Measurements from ENCODE around the gene MIB1. TPM values are rescaled to one million over a fixed set of nuclear protein-coding genes. Genes with fewer than 3 reads are reported as not detected.

Gene MIB1
- total RNA-seq, 1 experiment from 2014 or later = 56.1 TPM

DNA sequence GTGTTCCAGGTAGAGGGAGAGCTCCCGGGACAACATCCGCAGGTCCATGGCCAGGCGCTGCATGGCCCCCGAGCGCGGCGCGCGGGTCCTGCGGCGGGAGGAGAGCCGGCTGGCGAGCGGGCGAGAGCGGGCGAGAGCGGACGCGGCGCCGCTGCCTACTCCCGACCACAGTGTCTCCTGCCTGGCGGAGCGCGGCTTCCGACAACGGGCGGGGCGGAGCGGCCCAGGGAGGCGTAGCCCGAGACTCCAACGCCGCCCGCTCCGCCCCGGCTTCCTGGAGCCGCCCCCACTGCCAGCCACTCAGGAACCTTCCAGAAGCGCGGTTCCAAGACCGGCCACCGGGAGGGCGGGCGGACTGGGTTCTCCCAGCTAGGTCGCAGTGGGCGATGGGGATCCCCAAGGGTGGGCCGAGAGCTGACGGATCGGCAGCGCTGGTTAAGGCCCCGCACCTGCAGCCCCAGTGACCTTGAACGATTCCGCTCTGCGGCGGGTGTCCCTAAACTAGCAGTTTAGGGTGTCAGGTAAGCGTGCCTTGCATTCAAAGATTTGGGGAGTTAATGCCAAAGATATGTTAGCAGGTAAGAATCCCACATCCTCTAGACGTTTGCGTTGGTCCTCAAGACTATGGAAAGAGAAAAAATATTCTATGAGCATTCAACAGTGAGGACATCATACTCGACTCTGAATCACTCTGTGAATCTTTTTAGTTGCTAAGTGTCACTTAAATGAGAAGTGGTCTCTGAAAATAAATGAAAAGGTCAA lies 35.8 kb upstream of the MIB1 start, which contains the start of gene ABHD3 (continued):
- TF ChIP-seq CTCF (IDR thresholded peaks at IDR 0.05 in 2 of 3, conservative IDR thresholded peaks at IDR 0.05 in 1 of 3; ENCODE audit: borderline replicate concordance in 1 of 3, insufficient read depth in 1 of 3, low read depth in 2 of 3, low read length in 2 of 3) (peak in 1 of 3 experiments; percentile 24; a peak in 2 of 6 replicates), CBX3 (IDR thresholded peaks at IDR 0.05; ENCODE audit: low read depth) (no peak), POLR2A (IDR thresholded peaks at IDR 0.05; ENCODE audit: borderline replicate concordance, extremely low read depth, insufficient read depth, insufficient read length) (peak; percentile 84), SIN3A (IDR thresholded peaks at IDR 0.05; ENCODE audit: low read depth) (peak; percentile 56; the same call in 1 of the 2 replicates), EGR1 (IDR thresholded peaks at IDR 0.05; ENCODE audit: low read depth) (0 out of 2 replicates have a peak, but pooled peaks have one; percentile 42), EZH2 (IDR thresholded peaks at IDR 0.05) (no peak), FOSL1 (IDR thresholded peaks at IDR 0.05; ENCODE audit: low read depth) (no peak), RAD21 (IDR thresholded peaks at IDR 0.05; ENCODE audit: low read depth) (no peak), ELF1 (IDR thresholded peaks at IDR 0.05; ENCODE audit: borderline replicate concordance, low read depth) (no peak; the same call in 1 of the 2 replicates)

- ChIA-PET CTCF (no interaction called here), POLR2A (interaction anchor here (0.6 to 1.0 kb wide), 2 partner anchors 10 to 43 kb away, joined by 3 read pairs; no protein-coding TSS in a partner anchor), RAD21 (ENCODE audit: low non-redundant PET in 1 of 2, low total read pairs in 2 of 2, uncharacterized antibody in 2 of 2, unreplicated experiment in 2 of 2) (no interaction called here)
- H3K9me2 ChIP-seq (ENCODE audit: insufficient read depth) = no peaks in the 10 kb centered on the region
- BruUV-seq (replicated peaks) = no TSS peak
- H3K36me3 ChIP-seq (ENCODE audit: control insufficient read depth in 1 of 2, insufficient read depth in 2 of 2, low read length in 2 of 2) = peaks cover 4 to 9% of the 10 kb centered on the region in 2 experiments; a peak in 1 of 4 replicates
- H3K4me3 ChIP-seq (replicated peaks in 1 of 2; ENCODE audit: low read depth in 1 of 2, low read length in 2 of 2) = no peak overlapping the region
- no peak overlapping the region for H3K27ac ChIP-seq (ENCODE audit: low read depth, low read length)
- ATAC-seq = no peak
- H3K27me3 ChIP-seq (ENCODE audit: insufficient read depth, low read length) = no peaks in the 10 kb centered on the region
- H4K20me1 ChIP-seq (ENCODE audit: insufficient read depth) = no peaks in the 10 kb centered on the region
- H2AFZ ChIP-seq (ENCODE audit: low read depth, low read length, poor library complexity, severe bottlenecking) = no peak overlapping the region
- H3K79me2 ChIP-seq (ENCODE audit: insufficient read depth, low read length) = peaks cover 24% of the 10 kb centered on the region
- H3K9ac ChIP-seq (ENCODE audit: low read length) = no peak overlapping the region
- intact Hi-C loops (cut with micrococcal nuclease) = no loop called here
- no peak overlapping the region for H3K4me2 ChIP-seq (ENCODE audit: low read length)
- DNase-seq (ENCODE audit: low read depth, low spot score) = no peak
- H3K9me3 ChIP-seq (ENCODE audit: control insufficient read depth in 1 of 2, insufficient read depth in 1 of 2, low read depth in 1 of 2, low read length in 2 of 2) = no peaks in the 10 kb centered on the region
- H3K4me1 ChIP-seq (ENCODE audit: control insufficient read depth in 1 of 2, insufficient read depth in 2 of 2, low read length in 2 of 2) = peaks cover 11 to 16% of the 10 kb centered on the region in 2 experiments; a peak in 3 of 4 replicates
- TF ChIP-seq ZFX (IDR thresholded peaks at IDR 0.05) (no peak), YY1 (IDR thresholded peaks at IDR 0.05; ENCODE audit: extremely low read depth, insufficient replicate concordance, low read depth, low read length) (no peak), CTCF (IDR thresholded peaks at IDR 0.05 in 2 of 3, conservative IDR thresholded peaks at IDR 0.05 in 1 of 3; ENCODE audit: borderline replicate concordance in 1 of 3, insufficient read depth in 1 of 3, low read depth in 2 of 3, low read length in 2 of 3) (no peak), EGR1 (IDR thresholded peaks at IDR 0.05; ENCODE audit: low read depth) (no peak), ZNF274 (IDR thresholded peaks at IDR 0.05; ENCODE audit: low read depth, low read length) (no peak)
- TF ChIP-seq, protein P1, sequence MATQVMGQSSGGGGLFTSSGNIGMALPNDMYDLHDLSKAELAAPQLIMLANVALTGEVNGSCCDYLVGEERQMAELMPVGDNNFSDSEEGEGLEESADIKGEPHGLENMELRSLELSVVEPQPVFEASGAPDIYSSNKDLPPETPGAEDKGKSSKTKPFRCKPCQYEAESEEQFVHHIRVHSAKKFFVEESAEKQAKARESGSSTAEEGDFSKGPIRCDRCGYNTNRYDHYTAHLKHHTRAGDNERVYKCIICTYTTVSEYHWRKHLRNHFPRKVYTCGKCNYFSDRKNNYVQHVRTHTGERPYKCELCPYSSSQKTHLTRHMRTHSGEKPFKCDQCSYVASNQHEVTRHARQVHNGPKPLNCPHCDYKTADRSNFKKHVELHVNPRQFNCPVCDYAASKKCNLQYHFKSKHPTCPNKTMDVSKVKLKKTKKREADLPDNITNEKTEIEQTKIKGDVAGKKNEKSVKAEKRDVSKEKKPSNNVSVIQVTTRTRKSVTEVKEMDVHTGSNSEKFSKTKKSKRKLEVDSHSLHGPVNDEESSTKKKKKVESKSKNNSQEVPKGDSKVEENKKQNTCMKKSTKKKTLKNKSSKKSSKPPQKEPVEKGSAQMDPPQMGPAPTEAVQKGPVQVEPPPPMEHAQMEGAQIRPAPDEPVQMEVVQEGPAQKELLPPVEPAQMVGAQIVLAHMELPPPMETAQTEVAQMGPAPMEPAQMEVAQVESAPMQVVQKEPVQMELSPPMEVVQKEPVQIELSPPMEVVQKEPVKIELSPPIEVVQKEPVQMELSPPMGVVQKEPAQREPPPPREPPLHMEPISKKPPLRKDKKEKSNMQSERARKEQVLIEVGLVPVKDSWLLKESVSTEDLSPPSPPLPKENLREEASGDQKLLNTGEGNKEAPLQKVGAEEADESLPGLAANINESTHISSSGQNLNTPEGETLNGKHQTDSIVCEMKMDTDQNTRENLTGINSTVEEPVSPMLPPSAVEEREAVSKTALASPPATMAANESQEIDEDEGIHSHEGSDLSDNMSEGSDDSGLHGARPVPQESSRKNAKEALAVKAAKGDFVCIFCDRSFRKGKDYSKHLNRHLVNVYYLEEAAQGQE (IDR thresholded peaks at IDR 0.05; ENCODE audit: low read depth) = no peak
Measured at GRCh38 chr18:21706386-21706865, 34.2 kb upstream of the MIB1 start.

All from HCT116 (cell line).